GM19438 (cell line): ENCODE data around the gene ULBP3.

Experiments
- ATAC-seq: cut with Tn5 transposase; IDR thresholded peaks from one replicate; pipeline ENCODE4 v1.9.1; 2021; ENCODE audit warnings: low read depth; ENCODE audit not compliant: unreplicated experiment

The ULBP3 gene

DNA sequence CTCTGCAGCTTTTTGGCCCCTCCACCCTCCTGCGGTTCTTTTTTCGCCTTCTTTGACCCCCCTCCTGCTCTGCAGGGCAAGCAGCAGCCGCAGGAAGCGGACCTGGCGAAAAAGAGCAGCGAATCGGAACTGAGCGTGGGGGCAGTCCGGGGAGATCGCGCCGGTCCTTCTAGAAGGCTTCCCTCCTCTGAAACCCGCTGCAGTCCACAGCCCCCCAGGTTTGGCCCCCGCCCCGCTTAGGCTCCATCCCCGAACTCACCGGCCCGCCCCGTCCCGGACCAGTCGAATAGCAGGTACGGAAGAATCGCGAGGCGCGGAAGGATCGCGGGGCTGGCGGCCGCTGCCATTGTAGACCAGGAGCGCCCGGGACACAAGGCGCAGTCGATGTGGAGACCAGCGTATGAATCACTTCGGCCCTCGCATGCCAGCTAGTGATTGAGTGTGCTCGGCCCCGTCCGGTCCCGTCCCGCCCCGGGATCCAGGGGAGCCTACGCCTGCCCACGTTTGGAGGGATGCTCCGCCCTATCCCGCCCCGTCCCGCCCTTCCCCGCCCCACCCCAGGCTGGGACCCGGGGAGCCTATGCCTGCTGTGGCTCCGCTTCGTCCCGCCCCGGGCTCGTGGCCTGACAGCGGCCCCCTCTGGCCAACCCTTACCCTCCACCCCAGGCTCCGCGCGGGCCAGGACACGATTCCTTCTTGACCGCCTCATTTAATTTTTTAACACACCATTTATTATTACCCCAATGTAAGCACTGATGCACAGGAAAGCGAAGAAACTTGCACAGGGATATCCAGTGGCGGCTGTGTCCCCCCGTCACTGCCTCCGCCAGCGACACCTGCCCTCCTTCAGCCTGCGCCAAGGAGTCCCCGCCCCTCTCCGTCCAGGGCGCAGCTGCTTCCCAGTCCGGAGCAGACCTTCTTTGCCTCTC is at the start of gene ULBP3:
Gene ULBP3, minus strand, starts transcription at position 402 of the 929 bp plus-strand sequence. Its CDS starts 55 bp downstream, at position 347.
- peak; percentile 83 for ATAC-seq

- no peak for ATAC-seq
Observed at GRCh38 chr6:150118627-150119026, 49.7 kb upstream of the ULBP3 start.

DNA sequence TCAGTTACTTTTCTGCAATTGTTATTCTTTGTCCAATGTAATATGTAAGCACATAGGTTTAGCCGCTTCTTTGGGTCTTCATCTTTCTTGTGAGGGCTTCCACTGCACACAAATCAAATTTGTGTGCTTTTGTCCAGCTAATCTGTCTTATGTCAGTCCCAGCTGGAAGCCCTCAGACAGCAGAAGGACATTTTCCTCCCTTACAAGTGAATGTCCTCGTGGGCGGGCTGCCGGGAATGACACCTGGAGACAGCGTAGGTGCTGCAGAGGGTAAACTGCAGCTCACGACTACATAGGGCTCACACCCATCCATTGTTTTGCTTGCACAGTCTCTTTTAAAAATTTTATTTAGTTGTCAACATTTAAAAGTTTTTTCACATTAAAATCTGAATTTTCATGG is 49.3 kb upstream of the ULBP3 start:
- no peak for ATAC-seq

DNA sequence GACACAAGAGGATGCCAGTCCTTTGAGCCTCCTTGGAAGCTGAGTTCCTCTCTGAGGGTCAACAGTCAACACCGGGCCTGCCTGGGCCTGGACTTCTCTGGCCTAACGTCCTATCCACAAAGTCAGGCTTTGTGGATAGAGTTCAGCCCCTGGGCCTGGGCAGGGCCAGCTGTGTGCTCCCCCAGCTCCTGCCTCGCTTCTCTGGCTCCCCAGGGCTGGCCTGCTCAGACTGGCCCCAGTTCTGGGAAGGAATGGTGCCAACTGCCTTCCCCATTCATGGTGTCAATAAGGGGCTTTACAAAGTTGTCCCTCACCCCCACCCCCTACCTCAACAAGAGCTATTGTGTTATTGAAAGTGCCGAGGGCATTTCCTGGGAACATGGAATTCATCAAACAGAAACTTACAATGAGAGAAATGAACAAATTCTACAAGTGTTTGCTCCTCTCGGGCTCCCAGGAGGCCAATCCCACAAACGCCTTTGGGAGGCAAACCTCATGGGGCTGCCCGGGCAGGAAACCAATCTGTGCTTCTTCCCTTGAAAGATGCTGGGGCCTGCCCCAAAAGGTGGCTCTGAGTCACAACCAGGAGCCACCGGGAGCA is 47.4 kb upstream of the ULBP3 start:
- no peak for ATAC-seq

- no peak for ATAC-seq
Observed at GRCh38 chr6:150115769-150116168, 46.8 kb upstream of the ULBP3 start.

DNA sequence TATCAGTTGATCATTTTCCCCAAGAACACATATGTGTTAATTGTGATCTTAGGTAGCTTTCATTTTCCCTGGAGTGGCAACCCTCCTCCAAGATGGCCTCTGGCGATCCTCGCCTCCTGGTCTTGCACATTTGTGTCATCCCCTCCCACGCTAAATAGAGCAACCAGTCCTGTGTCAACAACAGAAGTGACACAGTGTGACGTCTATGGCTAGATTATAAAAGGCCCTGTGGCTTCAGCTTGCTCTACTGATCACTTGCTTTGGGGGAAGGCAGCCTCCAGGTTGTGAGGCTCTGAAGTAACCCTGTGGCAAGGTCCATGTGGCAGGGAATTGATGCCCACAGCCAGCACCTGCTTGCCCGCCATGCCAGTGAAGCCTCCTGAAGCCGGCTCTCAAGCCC is 43.3 kb upstream of the ULBP3 start:
- ATAC-seq: no peak

- no peak for ATAC-seq
Observed at GRCh38 chr6:150102750-150103270, 33.9 kb upstream of the ULBP3 start.

GRCh38 chr6:150100745-150101144 is 31.8 kb upstream of the ULBP3 start:
- no peak for ATAC-seq

- ATAC-seq: no peak
Observed at GRCh38 chr6:150099953-150100352, 31.0 kb upstream of the ULBP3 start.

GRCh38 chr6:150099546-150099945 is 30.6 kb upstream of the ULBP3 start:
- ATAC-seq: no peak

DNA sequence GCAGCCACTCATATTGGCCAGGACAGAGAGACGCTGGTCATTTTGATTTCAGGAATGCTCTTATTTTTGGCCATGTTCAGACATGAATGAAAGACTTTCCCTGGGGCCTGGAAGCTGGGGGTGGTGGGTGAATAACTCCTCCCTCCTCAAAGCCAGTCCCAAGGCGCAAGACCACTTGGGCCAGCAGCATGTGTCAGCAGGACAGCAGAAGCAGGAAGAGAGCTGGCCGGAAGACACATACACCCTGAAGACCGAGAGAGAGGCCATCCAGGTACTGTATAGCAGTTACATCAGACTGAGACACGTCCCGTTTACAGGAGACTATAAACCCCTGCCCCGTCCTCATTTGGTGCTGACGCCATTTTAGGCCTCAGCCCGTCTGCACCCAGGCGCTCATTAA is 29.2 kb upstream of the ULBP3 start:
- no peak for ATAC-seq

DNA sequence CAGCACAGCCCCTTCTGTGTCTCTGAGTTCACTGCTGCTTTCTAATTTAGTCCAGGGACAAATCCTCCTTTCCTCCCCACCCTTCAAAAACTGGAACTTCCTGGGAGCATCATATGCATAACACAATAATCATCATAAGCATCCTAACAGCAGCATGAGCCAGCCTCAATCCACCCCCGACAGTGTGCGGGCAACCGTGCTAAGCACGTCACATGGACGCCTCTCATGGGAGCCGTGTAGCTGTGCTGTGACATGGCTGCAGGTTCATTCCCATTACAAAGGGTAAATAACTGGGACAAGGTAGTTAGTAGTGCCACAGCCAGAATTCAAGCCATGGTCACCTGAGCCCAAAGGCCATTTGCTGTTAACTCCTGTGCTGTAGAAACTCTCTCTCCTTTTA is 24.5 kb upstream of the ULBP3 start:
- no peak for ATAC-seq

GRCh38 chr6:150091476-150091875 is 22.6 kb upstream of the ULBP3 start:
- ATAC-seq: no peak

DNA sequence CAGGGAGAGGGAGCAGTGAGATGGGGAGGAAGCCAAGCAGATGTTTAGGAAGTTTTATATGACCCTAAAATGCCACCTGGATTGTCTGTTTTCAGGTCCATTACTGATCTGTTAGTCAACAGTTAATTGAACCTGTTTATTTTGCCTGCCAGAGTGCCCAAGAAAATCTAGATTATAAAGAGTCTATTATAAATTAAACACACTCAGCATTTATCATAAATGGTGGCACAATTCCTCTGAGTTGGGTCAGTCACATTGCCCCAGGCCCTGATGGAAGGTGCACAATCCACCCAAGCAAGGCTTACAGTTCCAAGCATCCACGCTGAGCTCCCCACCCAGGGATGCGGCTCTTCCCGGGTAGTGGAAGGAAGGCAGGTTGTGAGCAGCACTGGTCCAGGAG is 21.4 kb upstream of the ULBP3 start:
- no peak for ATAC-seq

DNA sequence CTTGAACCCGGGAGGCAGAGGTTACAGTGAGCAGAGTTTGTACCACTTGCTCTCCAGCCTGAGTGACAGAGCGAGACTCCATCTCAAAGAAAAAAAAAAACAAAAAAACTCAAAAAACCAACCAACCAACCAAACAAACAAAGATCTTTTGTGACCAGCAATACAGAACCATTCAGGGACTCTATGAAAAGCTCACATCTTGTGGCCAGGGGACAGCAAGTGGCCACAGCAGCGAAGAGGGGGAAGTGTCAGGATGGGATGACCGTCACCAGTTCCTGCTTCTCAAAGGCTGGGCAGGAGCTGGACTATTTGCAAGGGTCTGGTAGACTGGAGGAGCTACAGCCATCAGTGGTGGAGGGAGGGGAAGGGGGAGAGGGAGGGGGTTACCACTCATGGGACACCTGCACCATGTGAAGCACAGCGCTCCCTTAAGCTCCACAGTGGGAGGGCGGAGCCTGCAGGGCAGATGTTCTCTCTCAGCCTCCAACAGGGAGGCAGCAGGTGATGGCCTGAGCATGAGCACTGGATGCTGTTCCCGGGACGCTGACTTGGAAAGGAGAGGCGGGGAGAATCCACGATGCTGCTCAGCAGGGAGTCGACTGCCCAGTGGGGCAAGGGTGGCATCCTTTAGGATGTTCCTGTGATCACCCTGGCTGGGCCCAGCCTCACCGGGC is 19.7 kb upstream of the ULBP3 start:
- ATAC-seq: no peak

DNA sequence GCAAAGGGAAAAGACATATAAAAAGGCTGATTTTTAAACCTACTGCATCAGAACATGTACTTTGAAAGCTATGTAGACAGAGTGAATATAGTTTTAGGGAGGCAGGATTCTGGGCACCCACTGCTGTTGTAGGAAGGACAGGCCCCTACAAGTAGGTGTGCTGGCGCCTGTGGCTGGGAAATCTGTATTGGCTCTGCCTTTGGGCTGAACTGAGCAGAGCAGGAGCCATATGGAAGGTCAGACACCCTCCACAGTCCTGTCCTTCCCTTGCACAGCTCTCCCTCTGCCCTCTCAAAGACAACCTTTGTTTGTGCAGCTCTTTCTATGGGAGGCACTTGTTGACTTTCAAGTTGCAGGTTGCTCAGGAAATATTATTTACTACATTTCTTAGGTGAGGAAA is 18.4 kb upstream of the ULBP3 start:
- no peak for ATAC-seq

DNA sequence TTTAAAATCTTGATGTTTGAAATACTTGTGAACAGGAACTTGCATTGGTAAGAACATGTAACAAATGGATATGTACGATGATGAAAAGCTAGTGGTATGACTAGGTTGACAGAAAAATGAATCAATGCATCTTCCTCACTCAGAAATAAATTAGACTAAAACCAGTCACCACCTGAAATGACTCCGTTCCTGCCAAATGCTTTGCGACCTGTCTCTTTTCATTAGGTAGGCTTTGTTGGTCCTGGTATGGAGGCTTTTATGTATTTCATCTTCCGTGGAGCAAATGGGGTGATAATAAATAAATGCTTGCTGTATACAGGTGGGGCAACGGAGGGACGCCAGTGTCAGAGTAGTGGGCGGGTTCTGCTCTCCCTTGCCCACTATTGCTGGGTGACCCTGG is 17.1 kb upstream of the ULBP3 start:
- ATAC-seq: no peak

- ATAC-seq: no peak
Observed at GRCh38 chr6:150084426-150084825, 15.5 kb upstream of the ULBP3 start.

DNA sequence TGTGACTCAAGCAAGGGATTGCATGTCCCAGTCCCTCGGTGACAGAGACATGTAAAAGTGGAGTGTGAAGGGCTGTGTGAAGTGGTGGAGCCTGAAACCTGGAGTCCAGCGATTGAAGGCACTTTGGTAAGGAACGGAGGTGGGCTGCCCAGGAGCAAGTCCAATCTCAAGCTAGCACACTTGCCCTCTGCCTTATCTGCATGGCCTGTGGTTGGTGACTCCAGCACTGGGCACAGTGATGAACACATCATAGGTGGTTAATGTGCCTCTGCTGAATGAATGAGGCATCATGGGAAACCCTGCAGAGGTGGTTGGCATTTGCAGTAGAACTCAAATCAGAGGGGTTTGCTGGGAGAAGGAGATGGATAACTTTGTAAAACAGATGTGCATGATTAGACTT is 14.9 kb upstream of the ULBP3 start:
- no peak for ATAC-seq

DNA sequence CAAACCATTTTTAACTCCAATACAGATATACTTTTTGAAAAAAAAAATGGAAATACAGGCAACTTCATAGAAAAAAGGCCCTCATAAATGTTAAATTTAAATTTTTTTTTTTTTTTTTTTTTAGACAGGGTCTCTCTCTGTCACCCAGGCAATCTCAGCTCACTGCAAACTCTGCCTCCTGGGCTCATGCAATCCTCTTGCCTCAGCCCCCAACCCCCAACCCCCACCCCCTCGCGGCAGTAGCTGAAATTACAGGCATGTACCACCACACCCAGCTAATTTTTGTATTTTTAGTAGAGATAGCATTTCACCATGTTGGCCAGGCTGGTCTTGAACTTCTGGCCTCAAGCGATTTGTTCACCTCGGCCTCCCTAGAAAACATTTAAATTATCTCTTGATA is 12.8 kb upstream of the ULBP3 start:
- no peak for ATAC-seq

- no peak for ATAC-seq
Observed at GRCh38 chr6:150079604-150080003, 10.7 kb upstream of the ULBP3 start.
